ENCODE measurements around the gene TAAR2. TPM values are rescaled to one million over a fixed set of nuclear protein-coding genes. Genes with fewer than 3 reads are reported as not detected.
"Not testable (repeated sequence)": the region's sequence is repeated elsewhere in the genome, so short reads cannot be mapped to it uniquely, and the experiment has no call there.

The TAAR2 gene
- total and polyA plus RNA-seq, 11 donors = not detected

GRCh38 chr6:132604635-132605152, 19.4 kb downstream of the TAAR2 start:
- Histone ChIP-seq H3K27me3 (peaks cover 0 to 3% (median 0%) of the 10 kb centered on the region in 9 donors), H3K4me1 (no peaks in the 10 kb centered on the region), H3K27ac (no peak overlapping the region), H3K36me3 (no peaks in the 10 kb centered on the region), H3K9me3 (no peaks in the 10 kb centered on the region), H3K4me3 (no peak overlapping the region)
- TF ChIP-seq POLR2A (IDR thresholded peaks at IDR 0.05) = no peak
- no peak for TF ChIP-seq CTCF (IDR thresholded peaks at IDR 0.05)
- intact Hi-C loops (cut with DNase I) = no loop called here
- DNase-seq = no peak
- 76 to 79% (median 77%) methylated on average over 8 of the region's 8 CpGs for WGBS, 4 donors
- ATAC-seq = no peak

- H3K27ac ChIP-seq; intact Hi-C loops (cut with DNase I); H3K4me3 ChIP-seq; H3K9me3 ChIP-seq; H3K27me3 ChIP-seq; ATAC-seq; H3K36me3 ChIP-seq; H3K4me1 ChIP-seq; DNase-seq: not testable (repeated sequence)
Observed at GRCh38 chr6:132600900-132601299, 23.2 kb downstream of the TAAR2 start.

GRCh38 chr6:132598473-132598872, 25.6 kb downstream of the TAAR2 start:
- no peaks in the 10 kb centered on the region for H3K36me3 ChIP-seq
- H3K27me3 ChIP-seq = peaks cover 0 to 3% (median 0%) of the 10 kb centered on the region in 9 donors
- no peak for ATAC-seq
- TF ChIP-seq CTCF (IDR thresholded peaks at IDR 0.05) (no peak), POLR2A (IDR thresholded peaks at IDR 0.05) (no peak)
- no peak for DNase-seq
- H3K27ac ChIP-seq = no peak overlapping the region
- WGBS, 4 donors = 30 to 45% (median 36%) methylated on average over 3 of the region's 3 CpGs
- intact Hi-C loops (cut with DNase I) = no loop called here
- no peak overlapping the region for H3K4me3 ChIP-seq
- no peaks in the 10 kb centered on the region for H3K4me1 ChIP-seq
- H3K9me3 ChIP-seq = no peaks in the 10 kb centered on the region

- 70 to 89% (median 80%) methylated on average over 6 of the region's 6 CpGs for WGBS, 4 donors
- TF ChIP-seq CTCF (IDR thresholded peaks at IDR 0.05) (no peak), POLR2A (IDR thresholded peaks at IDR 0.05) (no peak)
- intact Hi-C loops (cut with DNase I) = no loop called here
- Histone ChIP-seq H3K27ac (no peak overlapping the region), H3K4me1 (no peaks in the 10 kb centered on the region), H3K4me3 (no peak overlapping the region), H3K9me3 (no peaks in the 10 kb centered on the region), H3K36me3 (no peaks in the 10 kb centered on the region), H3K27me3 (peaks cover 0 to 4% (median 0%) of the 10 kb centered on the region in 9 donors)
- ATAC-seq (no peak), DNase-seq (no peak)
Observed at GRCh38 chr6:132596201-132596600, 27.9 kb downstream of the TAAR2 start.

GRCh38 chr6:132592855-132593254, 31.2 kb downstream of the TAAR2 start:
- H3K4me3 ChIP-seq = no peak overlapping the region
- peaks cover 0 to 12% (median 0%) of the 10 kb centered on the region in 9 donors for H3K27me3 ChIP-seq
- ATAC-seq (no peak), DNase-seq (no peak)
- WGBS, 4 donors = 56 to 70% (median 66%) methylated on average over 2 of the region's 2 CpGs
- no peak overlapping the region for H3K27ac ChIP-seq
- intact Hi-C loops (cut with DNase I) = no loop called here
- TF ChIP-seq POLR2A (IDR thresholded peaks at IDR 0.05) (no peak), CTCF (IDR thresholded peaks at IDR 0.05) (no peak)
- no peaks in the 10 kb centered on the region for H3K9me3 ChIP-seq
- H3K4me1 ChIP-seq = no peaks in the 10 kb centered on the region
- no peaks in the 10 kb centered on the region for H3K36me3 ChIP-seq
